ENCODE results near the gene BCKDHB.

DNA sequence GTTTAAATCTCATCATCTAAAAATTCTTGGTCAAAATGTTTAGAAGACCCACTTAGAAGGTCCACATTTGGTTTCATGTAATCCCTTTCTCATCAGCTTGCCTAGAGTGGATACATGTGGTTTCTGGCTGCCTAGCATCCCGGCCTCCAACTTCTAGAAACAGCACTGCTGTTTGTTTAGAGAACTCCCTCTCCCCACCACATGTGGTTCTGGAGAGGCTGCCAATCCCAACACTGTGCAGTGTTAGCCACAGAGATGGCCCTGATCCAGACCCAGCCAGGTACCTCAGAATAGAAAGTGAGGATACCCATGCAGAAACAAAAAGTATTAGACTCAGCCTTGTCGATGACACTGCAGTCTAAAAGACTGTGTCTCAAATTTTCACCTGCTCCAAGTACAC is 241.8 kb downstream of the BCKDHB start:
- TF ChIP-seq, protein P1, sequence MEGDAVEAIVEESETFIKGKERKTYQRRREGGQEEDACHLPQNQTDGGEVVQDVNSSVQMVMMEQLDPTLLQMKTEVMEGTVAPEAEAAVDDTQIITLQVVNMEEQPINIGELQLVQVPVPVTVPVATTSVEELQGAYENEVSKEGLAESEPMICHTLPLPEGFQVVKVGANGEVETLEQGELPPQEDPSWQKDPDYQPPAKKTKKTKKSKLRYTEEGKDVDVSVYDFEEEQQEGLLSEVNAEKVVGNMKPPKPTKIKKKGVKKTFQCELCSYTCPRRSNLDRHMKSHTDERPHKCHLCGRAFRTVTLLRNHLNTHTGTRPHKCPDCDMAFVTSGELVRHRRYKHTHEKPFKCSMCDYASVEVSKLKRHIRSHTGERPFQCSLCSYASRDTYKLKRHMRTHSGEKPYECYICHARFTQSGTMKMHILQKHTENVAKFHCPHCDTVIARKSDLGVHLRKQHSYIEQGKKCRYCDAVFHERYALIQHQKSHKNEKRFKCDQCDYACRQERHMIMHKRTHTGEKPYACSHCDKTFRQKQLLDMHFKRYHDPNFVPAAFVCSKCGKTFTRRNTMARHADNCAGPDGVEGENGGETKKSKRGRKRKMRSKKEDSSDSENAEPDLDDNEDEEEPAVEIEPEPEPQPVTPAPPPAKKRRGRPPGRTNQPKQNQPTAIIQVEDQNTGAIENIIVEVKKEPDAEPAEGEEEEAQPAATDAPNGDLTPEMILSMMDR (conservative IDR thresholded peaks at IDR 0.05; ENCODE audit: low read depth, low read length): no peak
- no peak for TF ChIP-seq EZH2 (IDR thresholded peaks at IDR 0.05; ENCODE audit: borderline replicate concordance, low read depth, low read length, poor library complexity, severe bottlenecking)
